HG03460 (cell line): ENCODE data around the gene KIF14.
"Not testable (repeated sequence)": the region's sequence is repeated elsewhere in the genome, so short reads cannot be mapped to it uniquely, and the experiment has no call there.

Experiments used
- ATAC-seq: cut with Tn5 transposase; IDR thresholded peaks from one replicate; pipeline ENCODE4 v1.9.1; 2021; ENCODE audit not compliant: unreplicated experiment

Gene KIF14

GRCh38 chr1:200542162-200542561 is 78.4 kb downstream of the KIF14 start:
- ATAC-seq = no peak

DNA sequence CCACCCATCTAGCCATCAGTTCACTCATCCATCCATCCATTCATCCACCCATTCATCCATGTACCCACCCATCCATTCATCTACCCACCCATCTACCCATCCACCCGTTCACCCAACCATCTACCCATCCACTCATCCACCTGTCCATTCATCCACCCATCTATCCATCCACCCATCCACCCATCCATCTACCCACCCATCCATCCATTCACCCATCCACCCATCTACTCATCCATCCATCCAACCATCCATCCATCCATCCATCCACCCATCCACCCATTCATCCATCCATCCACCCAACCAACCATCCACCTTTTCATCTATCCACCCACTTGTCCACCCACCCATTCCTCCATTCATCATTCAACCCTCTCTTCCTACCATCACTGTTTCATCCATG is 80.3 kb downstream of the KIF14 start:
- no peak for ATAC-seq

DNA sequence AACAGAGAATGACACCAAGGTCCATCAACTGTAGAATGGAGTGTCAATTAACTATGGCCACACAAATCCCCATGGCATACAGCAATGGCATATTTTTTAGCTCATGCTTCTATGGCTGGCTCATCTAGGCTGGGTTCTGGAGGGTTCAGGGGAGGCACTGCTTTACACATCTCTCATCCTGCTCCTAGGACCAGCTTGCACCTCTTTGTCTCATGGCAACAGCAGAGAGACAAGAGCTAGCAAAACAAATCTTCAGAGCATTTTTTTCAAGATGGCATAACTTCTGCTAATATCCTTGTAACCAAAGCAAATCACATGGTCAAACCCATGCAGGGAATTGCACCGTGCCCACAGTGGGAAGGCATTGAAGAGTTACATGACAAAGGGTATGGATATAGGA is 82.4 kb downstream of the KIF14 start:
- no peak for ATAC-seq

GRCh38 chr1:200535605-200536004 is 84.9 kb downstream of the KIF14 start:
- peak; percentile 56 for ATAC-seq

DNA sequence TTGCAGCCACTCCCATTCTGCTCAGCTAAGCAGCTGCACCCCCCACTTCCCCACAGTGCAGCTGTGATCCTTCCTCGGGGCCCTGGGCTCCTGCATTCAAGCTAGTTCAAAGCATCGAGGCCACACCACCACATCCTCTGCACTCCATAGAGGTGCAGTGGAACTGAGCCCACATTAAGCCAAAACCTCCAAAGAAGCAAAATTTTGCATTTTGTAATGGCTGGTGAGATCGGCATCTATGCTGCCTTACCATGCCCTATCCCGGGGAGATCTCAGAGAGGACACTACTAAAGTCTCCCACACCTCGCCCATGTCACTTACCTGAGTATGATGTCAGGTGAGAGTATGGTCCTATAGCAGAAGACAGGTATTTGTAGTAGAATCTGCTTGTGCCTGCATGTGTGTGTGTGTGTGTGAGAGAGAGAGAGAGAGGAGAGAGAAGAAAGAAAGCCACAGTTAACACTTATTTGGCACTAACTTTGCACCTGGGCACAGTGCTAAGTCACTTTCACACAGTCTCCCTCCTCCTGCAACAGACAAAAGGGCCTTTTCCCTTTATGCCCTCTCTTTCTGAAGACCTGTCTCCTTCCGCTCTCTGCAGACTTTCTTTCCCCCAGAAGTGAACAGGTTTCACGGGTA is 89.8 kb downstream of the KIF14 start:
- ATAC-seq = no peak

DNA sequence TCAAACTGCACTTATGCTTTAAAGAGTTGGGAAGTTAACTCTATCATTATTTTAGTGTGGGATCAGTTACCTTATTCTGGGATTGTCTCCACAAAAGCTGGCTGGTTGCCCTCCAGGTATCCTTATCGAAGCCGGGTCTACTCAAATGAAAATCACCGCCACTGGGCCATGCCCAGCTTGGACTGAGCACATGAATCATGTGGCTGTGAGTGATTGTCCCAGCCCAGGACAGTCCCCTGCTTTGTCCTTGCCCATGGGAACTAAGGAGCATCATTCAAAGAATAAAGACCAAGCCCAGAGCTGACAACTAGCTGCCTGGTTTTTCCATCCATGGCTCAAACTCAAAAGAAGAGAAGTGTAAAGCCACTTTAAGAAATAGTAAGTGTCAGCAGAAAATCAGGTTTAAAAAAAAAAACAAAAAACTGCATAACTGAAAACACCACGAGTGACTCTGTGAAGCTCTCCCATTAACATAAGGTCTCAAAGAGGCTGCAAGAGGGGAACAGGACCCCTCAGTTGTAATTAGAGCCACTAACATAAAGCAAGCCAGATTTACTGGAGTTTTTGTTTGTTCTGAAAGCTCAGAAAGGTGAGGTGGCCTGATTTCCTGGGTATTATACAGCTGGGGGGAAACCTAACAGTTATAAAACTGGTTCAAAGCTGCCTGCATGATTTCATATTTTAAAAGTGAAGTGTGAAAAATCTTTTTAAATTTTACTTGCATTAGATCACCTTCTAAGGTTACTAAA is 91.5 kb downstream of the KIF14 start:
- ATAC-seq = no peak

- no peak for ATAC-seq
Observed at GRCh38 chr1:200527670-200528069, 92.9 kb downstream of the KIF14 start.

DNA sequence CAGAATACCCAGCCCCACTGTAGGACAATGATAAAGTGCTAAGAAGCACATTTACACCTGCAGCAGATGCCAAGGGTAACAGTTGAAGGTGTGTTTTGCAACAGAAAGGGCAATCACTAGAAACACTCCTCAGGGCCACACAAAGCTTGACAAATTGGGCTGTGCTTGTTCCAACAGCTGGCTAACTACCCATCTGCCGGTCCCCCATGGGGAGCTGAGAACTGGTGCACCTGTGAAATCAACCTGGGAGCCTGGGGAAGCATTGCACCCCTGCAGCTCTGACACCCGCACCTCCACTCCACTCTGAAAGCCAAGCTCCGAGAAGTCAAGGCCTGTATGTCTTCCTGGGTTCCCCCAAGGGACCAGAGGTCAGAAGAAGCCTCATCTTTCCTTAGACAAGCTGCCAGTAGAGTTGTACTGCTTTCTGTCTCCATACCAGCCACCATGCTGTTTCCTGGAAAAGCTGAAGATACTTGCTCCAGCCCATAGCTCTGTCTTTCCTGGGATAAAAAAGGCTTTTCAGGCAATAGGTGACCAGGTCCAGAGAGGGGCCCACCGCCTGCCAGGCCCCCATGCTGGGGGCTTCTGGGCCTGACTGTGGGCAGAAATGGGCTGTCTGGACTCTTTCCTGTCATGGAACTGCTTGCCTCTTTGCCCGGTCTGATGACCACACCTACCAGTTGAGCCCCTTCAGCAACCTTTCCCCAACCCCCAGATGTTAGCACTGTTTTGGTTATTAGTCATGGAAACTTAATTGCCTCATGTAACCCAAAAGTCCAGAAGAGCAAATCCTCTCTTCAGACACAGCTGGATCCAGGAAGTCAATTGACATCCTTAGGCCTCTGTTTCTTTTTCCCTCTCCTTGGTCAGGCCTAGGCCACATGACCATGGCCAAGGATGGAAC is 93.6 kb downstream of the KIF14 start:
- no peak for ATAC-seq

- ATAC-seq = no peak
Observed at GRCh38 chr1:200525090-200525987, 95.2 kb downstream of the KIF14 start.

GRCh38 chr1:200524551-200524950 is 96.0 kb downstream of the KIF14 start:
- ATAC-seq = not testable (repeated sequence)

DNA sequence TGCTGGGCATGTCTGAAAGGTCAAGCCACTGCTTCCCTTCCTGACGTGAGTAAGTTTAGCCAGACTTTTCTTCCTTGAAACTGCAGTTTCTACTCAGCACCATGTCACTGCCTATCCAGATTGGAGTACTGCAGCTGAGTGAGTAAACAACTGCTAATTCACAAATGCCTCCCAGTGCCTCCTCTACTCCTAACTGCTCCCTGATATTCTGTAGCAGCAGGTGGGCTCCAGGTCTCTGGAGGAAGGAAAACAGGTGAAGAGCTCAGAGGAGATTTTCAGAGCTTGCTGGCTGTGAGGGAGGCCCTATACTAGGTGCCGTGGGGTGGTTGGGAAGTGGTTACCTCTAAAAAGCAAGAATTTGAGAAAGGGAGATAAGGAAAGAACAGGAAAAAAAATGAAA is 96.5 kb downstream of the KIF14 start:
- ATAC-seq = no peak

- ATAC-seq = no peak
Observed at GRCh38 chr1:200520735-200521134, 99.8 kb downstream of the KIF14 start.

- no peak for ATAC-seq
Observed at GRCh38 chr1:200518524-200518923, 102.0 kb downstream of the KIF14 start.

DNA sequence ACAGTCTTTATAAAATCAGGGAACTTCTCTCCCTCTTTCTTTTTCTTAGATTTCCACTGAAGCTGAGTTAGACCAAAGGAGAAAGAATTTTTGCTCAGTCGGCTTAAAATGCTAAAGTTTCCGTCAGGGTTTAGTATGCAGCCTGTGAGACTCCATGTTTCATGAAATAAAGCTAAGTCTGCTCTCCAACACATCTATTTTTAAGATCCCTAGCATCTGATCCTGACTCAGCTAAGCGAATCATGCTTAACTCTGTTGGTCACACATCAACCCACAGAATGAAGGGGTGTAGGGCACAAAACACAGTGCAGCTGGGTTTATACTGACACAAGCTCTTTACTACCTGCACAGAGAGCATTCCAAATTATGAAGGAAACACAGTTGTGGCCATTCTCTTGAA is 108.4 kb downstream of the KIF14 start:
- no peak for ATAC-seq

DNA sequence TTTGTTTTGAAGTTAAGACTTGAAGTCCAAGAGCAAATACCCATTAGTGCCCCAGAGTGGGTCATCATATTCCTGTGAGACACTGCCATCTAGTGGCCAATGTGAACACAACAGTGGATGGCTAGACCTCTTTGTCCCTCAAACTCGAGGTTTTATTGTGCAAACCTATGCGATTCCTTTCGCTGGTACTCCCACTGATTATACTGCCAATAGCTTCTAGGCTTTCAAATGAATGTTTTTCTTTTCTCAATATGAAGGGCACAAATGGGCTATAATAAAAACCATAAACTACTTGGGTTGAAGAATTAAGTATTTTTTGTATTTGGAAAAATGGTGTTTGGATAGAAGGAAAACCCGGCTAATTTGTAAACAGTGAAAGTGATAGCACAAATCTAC is 110.3 kb downstream of the KIF14 start:
- peak; percentile 83 for ATAC-seq

DNA sequence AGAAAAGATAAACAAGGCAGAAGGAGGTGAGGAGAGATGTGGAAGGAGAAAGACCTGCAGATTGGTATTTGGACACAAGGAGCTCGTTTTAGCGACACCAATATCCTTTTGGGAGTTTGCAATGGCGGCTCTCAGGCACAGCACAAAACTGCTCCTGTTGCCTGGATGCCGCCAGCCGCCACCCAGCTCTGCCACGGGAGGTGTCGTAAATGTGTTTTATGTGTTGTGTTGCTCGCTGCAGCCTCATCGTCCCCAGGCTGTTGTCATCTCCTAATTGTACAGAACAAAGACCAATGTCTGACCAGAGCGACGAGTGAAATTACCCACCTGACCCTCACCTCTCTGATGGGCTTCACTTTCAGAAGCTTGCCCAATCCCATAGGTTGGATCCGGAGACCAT is 114.1 kb downstream of the KIF14 start:
- ATAC-seq = no peak

- no peak for ATAC-seq
Observed at GRCh38 chr1:200505257-200505656, 115.3 kb downstream of the KIF14 start.
